ENCODE measurements around the gene LGALS9. TPM values are rescaled to one million over a fixed set of nuclear protein-coding genes. Genes with fewer than 3 reads are reported as not detected.
"Not testable (repeated sequence)": the region's sequence is repeated elsewhere in the genome, so short reads cannot be mapped to it uniquely, and the experiment has no call there.

LGALS9 gene
- total RNA-seq, 1 donor from 2014 or later = 35.1 TPM

- DNase-seq (ENCODE audit: low spot score); H3K9me3 Mint-ChIP-seq; H3K36me3 Mint-ChIP-seq (ENCODE audit: low read depth); H3K27me3 Mint-ChIP-seq (ENCODE audit: low read depth); intact Hi-C loops (cut with micrococcal nuclease); H3K4me1 Mint-ChIP-seq (ENCODE audit: low read depth); H3K27ac Mint-ChIP-seq; H3K4me3 Mint-ChIP-seq (ENCODE audit: low read depth): not testable (repeated sequence)
Observed at GRCh38 chr17:27666270-27666669, 35.3 kb downstream of the LGALS9 start.

DNA sequence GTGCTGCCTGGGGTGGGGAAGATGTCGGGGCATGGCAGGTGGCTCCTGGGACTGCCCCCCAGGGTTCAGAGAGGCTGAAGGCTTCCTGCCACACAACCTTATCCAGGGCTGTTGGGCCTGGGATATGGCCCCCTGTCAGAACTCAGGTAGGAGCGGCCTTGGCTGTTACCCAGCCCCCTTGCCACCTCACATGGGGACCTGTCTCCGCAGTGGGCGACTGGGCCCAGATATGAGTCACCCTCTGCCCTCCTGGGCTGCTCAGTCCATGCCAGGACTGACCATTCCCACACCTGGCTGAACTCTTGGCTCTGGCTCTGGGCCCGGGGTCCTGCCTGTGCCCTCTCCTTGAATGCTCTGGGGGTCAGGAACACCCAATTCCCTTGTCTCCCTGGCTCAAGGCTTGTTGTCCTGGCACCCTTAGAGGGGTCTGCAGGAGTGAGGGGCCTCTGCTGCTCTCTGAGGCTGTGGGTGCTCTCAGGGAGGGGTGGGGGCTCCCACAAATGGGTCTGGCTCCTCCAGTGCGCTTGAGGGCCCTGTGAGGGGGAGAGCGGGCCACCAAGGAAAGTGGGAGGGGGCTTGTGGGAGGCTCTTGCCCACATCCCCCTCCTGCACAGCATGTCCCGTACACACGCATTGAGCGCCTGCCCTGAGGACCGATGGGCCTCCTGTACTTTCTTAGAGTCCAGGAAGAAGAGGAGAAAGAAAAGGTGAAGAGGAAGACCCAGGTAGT is 36.0 kb downstream of the LGALS9 start:
- DNase-seq (ENCODE audit: low spot score) = no peak
- Mint-ChIP-seq H3K4me3 (ENCODE audit: low read depth) (no peak overlapping the region), H3K27me3 (ENCODE audit: low read depth) (no peaks in the 10 kb centered on the region), H3K9me3 (no peaks in the 10 kb centered on the region), H3K36me3 (ENCODE audit: low read depth) (no peaks in the 10 kb centered on the region), H3K4me1 (ENCODE audit: low read depth) (no peaks in the 10 kb centered on the region), H3K27ac (no peak overlapping the region)
- intact Hi-C loops (cut with micrococcal nuclease) = no loop called here

- no peaks in the 10 kb centered on the region for H3K4me1 Mint-ChIP-seq (ENCODE audit: low read depth)
- DNase-seq (ENCODE audit: low spot score) = no peak
- no peak overlapping the region for H3K4me3 Mint-ChIP-seq (ENCODE audit: low read depth)
- no peaks in the 10 kb centered on the region for H3K36me3 Mint-ChIP-seq (ENCODE audit: low read depth)
- intact Hi-C loops (cut with micrococcal nuclease) = no loop called here
- no peaks in the 10 kb centered on the region for H3K27me3 Mint-ChIP-seq (ENCODE audit: low read depth)
- H3K9me3 Mint-ChIP-seq = no peaks in the 10 kb centered on the region
- no peak overlapping the region for H3K27ac Mint-ChIP-seq
Observed at GRCh38 chr17:27667656-27668487, 36.9 kb downstream of the LGALS9 start.

DNA sequence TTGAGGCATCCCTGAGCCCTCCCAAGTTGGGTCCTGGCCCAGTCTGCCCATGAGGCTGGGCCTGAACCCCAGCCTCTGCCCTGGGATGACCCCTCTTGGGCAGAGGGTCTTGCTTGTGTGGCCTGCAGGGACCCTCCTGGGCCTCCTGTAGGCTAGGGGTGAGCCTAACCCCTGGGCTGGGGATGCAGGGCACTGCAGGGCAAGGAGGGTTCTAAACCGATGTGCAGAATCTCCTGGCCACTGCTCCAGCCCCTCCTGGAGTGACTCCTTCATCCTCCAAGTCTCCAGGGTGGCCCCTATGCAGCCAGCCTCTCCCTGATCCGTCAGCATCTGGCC is 37.5 kb downstream of the LGALS9 start:
- no peak overlapping the region for H3K27ac Mint-ChIP-seq
- intact Hi-C loops (cut with micrococcal nuclease) = no loop called here
- H3K4me1 Mint-ChIP-seq (ENCODE audit: low read depth) = no peaks in the 10 kb centered on the region
- no peak for DNase-seq (ENCODE audit: low spot score)
- no peaks in the 10 kb centered on the region for H3K27me3 Mint-ChIP-seq (ENCODE audit: low read depth)
- no peaks in the 10 kb centered on the region for H3K36me3 Mint-ChIP-seq (ENCODE audit: low read depth)
- no peak overlapping the region for H3K4me3 Mint-ChIP-seq (ENCODE audit: low read depth)
- H3K9me3 Mint-ChIP-seq = no peaks in the 10 kb centered on the region

GRCh38 chr17:27669136-27669535 is 38.1 kb downstream of the LGALS9 start:
- Mint-ChIP-seq H3K4me3 (ENCODE audit: low read depth) (no peak overlapping the region), H3K36me3 (ENCODE audit: low read depth) (no peaks in the 10 kb centered on the region), H3K27ac (no peak overlapping the region), H3K9me3 (no peaks in the 10 kb centered on the region), H3K4me1 (ENCODE audit: low read depth) (no peaks in the 10 kb centered on the region), H3K27me3 (ENCODE audit: low read depth) (no peaks in the 10 kb centered on the region)
- intact Hi-C loops (cut with micrococcal nuclease) = no loop called here
- no peak for DNase-seq (ENCODE audit: low spot score)

DNA sequence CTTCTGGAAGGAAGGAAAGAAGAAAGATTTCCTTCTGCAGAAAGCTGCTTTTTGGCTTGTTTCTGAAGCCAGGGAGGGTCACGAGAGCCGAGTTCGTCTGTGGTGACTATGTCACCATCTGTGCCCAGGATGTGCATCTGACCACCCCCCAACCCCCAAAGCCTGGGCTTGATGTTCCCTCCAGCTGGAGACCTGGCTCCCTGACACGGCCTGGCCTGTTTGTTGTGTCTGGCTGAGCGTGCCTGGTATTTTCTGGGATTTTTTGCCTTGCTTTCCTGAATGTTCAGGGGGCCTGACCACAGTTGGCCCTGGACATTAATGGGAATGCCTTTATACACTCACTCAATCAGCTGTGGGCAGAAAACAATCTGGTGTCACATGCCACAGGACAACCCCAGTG is 38.9 kb downstream of the LGALS9 start:
- no peak for DNase-seq (ENCODE audit: low spot score)
- Mint-ChIP-seq H3K9me3 (no peaks in the 10 kb centered on the region), H3K27ac (no peak overlapping the region), H3K4me1 (ENCODE audit: low read depth) (no peaks in the 10 kb centered on the region), H3K36me3 (ENCODE audit: low read depth) (no peaks in the 10 kb centered on the region), H3K4me3 (ENCODE audit: low read depth) (no peak overlapping the region), H3K27me3 (ENCODE audit: low read depth) (no peaks in the 10 kb centered on the region)
- intact Hi-C loops (cut with micrococcal nuclease) = no loop called here

- Mint-ChIP-seq H3K4me3 (ENCODE audit: low read depth) (no peak overlapping the region), H3K4me1 (ENCODE audit: low read depth) (no peaks in the 10 kb centered on the region), H3K27ac (no peak overlapping the region), H3K36me3 (ENCODE audit: low read depth) (no peaks in the 10 kb centered on the region), H3K27me3 (ENCODE audit: low read depth) (no peaks in the 10 kb centered on the region), H3K9me3 (no peaks in the 10 kb centered on the region)
- no peak for DNase-seq (ENCODE audit: low spot score)
- intact Hi-C loops (cut with micrococcal nuclease) = no loop called here
Observed at GRCh38 chr17:27670791-27671590, 40.0 kb downstream of the LGALS9 start.

GRCh38 chr17:27671591-27671910 is 40.6 kb downstream of the LGALS9 start:
- no peak for DNase-seq (ENCODE audit: low spot score)
- H3K4me3 Mint-ChIP-seq (ENCODE audit: low read depth) = no peak overlapping the region
- no peak overlapping the region for H3K27ac Mint-ChIP-seq
- H3K4me1 Mint-ChIP-seq (ENCODE audit: low read depth) = no peaks in the 10 kb centered on the region
- intact Hi-C loops (cut with micrococcal nuclease) = no loop called here
- H3K36me3 Mint-ChIP-seq (ENCODE audit: low read depth) = no peaks in the 10 kb centered on the region
- H3K27me3 Mint-ChIP-seq (ENCODE audit: low read depth) = no peaks in the 10 kb centered on the region
- H3K9me3 Mint-ChIP-seq = no peaks in the 10 kb centered on the region

DNA sequence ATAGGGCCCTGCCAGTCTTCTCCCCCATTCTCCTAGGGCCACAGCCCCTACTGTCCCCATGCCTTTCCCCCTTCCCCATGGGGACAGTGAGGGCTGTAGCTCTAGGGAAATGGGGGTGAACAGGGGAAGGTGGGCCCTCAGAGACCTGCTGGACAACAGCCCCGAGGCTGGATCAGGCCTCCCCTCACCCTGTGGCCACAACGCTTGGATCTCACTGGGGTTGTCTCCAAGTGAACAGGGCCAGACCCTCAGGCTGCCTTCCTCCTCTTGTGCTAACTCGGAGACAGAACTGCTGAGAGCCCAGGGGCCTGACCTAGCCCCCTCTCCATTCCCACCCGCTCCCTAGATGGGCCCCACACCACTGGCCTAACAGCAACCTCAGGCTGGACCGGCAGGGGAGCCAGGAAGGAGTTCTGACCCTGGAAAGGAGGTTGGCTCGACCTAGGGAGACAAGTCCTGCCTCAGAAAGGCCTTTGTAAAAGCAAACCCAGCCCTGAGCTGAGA is 41.0 kb downstream of the LGALS9 start:
- H3K4me3 Mint-ChIP-seq (ENCODE audit: low read depth); intact Hi-C loops (cut with micrococcal nuclease); H3K27me3 Mint-ChIP-seq (ENCODE audit: low read depth); H3K4me1 Mint-ChIP-seq (ENCODE audit: low read depth); DNase-seq (ENCODE audit: low spot score); H3K36me3 Mint-ChIP-seq (ENCODE audit: low read depth); H3K27ac Mint-ChIP-seq; H3K9me3 Mint-ChIP-seq: not testable (repeated sequence)

- intact Hi-C loops (cut with micrococcal nuclease) = no loop called here
- no peaks in the 10 kb centered on the region for H3K36me3 Mint-ChIP-seq (ENCODE audit: low read depth)
- no peak overlapping the region for H3K4me3 Mint-ChIP-seq (ENCODE audit: low read depth)
- H3K27me3 Mint-ChIP-seq (ENCODE audit: low read depth) = peaks cover 4% of the 10 kb centered on the region
- no peaks in the 10 kb centered on the region for H3K4me1 Mint-ChIP-seq (ENCODE audit: low read depth)
- no peaks in the 10 kb centered on the region for H3K9me3 Mint-ChIP-seq
- no peak overlapping the region for H3K27ac Mint-ChIP-seq
- DNase-seq (ENCODE audit: low spot score) = no peak
Observed at GRCh38 chr17:27674335-27674734, 43.3 kb downstream of the LGALS9 start.

DNA sequence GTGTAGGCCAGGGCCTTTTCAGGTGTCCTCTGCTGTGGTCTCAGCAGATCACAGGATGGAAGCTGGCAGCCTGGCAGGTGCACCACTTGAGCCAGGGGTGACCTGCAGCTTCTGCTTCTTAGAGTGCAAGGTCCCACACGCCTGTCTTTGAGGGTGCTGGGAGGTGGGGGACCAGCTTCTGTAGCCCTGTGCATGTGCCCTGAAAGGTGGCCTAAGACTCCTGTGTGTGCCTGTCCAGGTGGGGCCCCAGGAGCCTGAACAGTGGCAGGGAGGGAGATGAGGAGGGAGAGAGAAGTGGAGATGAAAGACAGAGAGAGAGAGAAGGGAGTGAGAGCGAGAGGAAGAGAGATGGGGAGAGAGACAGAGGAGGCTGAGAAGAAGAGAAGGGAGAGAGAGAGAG is 46.2 kb downstream of the LGALS9 start:
- intact Hi-C loops (cut with micrococcal nuclease) = no loop called here
- Mint-ChIP-seq H3K36me3 (ENCODE audit: low read depth) (no peaks in the 10 kb centered on the region), H3K27ac (no peak overlapping the region), H3K4me3 (ENCODE audit: low read depth) (no peak overlapping the region), H3K4me1 (ENCODE audit: low read depth) (no peaks in the 10 kb centered on the region), H3K9me3 (no peaks in the 10 kb centered on the region), H3K27me3 (ENCODE audit: low read depth) (peaks cover 7% of the 10 kb centered on the region)
- no peak for DNase-seq (ENCODE audit: low spot score)

GRCh38 chr17:27686322-27686721 is 55.3 kb downstream of the LGALS9 start:
- not testable (repeated sequence) for H3K9me3 Mint-ChIP-seq; H3K4me1 Mint-ChIP-seq (ENCODE audit: low read depth); H3K4me3 Mint-ChIP-seq (ENCODE audit: low read depth); DNase-seq (ENCODE audit: low spot score); H3K36me3 Mint-ChIP-seq (ENCODE audit: low read depth); H3K27ac Mint-ChIP-seq
- H3K27me3 Mint-ChIP-seq (ENCODE audit: low read depth) = peaks cover 11% of the 10 kb centered on the region
- intact Hi-C loops (cut with micrococcal nuclease) = loop anchor here (10.0 kb wide), 1 partner anchor 62 kb away; no protein-coding TSS in a partner anchor

- peaks cover 9% of the 10 kb centered on the region for H3K27me3 Mint-ChIP-seq (ENCODE audit: low read depth)
- no peak overlapping the region for H3K4me3 Mint-ChIP-seq (ENCODE audit: low read depth)
- DNase-seq (ENCODE audit: low spot score) = no peak
- intact Hi-C loops (cut with micrococcal nuclease) = no loop called here
- no peaks in the 10 kb centered on the region for H3K4me1 Mint-ChIP-seq (ENCODE audit: low read depth)
- no peak overlapping the region for H3K27ac Mint-ChIP-seq
- H3K9me3 Mint-ChIP-seq = peaks cover 27% of the 10 kb centered on the region
- H3K36me3 Mint-ChIP-seq (ENCODE audit: low read depth) = no peaks in the 10 kb centered on the region
Observed at GRCh38 chr17:27690882-27691281, 59.9 kb downstream of the LGALS9 start.

All from activated T-helper 2 cell treated with anti-CD3 and anti-CD28 coated beads, Interferon-gamma antibody, Interleukin-2, Interleukin-4, amounts not matched to agents 10 μg/mL and 5 μg/mL and 100 μg/mL, durations not matched to agents 14 hours and 24 hours and 36 hours (primary cell).